IMR-90 (cell line): ENCODE results near the gene DOK6. TPM values are rescaled to one million over a fixed set of nuclear protein-coding genes. Genes with fewer than 3 reads are reported as not detected.

ENCODE experiments used
- ATAC-seq: fragments of 200-7000 bp; cut with Tn5 transposase; 2 replicates; pipeline ENCODE4 v1.9.1; 2020; ENCODE audit warnings: low read depth, mild to moderate bottlenecking, moderate library complexity
- BruUV-seq: library from RNA; stranded (reverse); fragments of 400-500 nt; replicated peaks from 2 replicates; lab custom pipeline; 2021; lab: Mats Ljungman, UMichigan
- CTCF ChIA-PET: fragments of 300-600 bp; formaldehyde crosslinking; extraction: SDS; loops from one replicate; lab custom pipeline; 2021; ENCODE audit warnings: antibody characterized with exemption; lab: Yijun Ruan, JAX
- POLR2A ChIA-PET: fragments of 300-600 bp; sonication (Branson Sonifier 250); formaldehyde crosslinking; loops from one replicate; lab custom pipeline; 2022; ENCODE audit warnings: antibody characterized with exemption; ENCODE audit not compliant: unreplicated experiment; lab: Charles Lee
- DNase-seq: peaks from one replicate; pipeline ENCODE4 v3.0.0; 2013
- H2AFZ ChIP-seq: replicated peaks from 2 replicates; pipeline ENCODE3; 2013; ENCODE audit warnings: low read length, mild to moderate bottlenecking; ENCODE audit not compliant: poor library complexity
- H2AK5ac ChIP-seq: 2 replicates; pipeline ENCODE4 v1.6.1; 2013; ENCODE audit warnings: low read depth, low read length, inconsistent platforms
- H2AK9ac ChIP-seq: replicated peaks from 2 replicates; pipeline ENCODE3; 2013; ENCODE audit warnings: mild to moderate bottlenecking, low read depth, low read length, moderate library complexity; ENCODE audit not compliant: poor library complexity
- H2BK120ac ChIP-seq: 2 replicates; pipeline ENCODE4 v1.6.1; 2013; ENCODE audit warnings: low read depth, low read length, inconsistent platforms
- H2BK15ac ChIP-seq: 3 replicates; pipeline ENCODE4 v1.6.1; 2013; ENCODE audit warnings: low read depth, low read length, inconsistent platforms
- H2BK20ac ChIP-seq: 2 replicates; pipeline ENCODE4 v1.6.1; 2013; ENCODE audit warnings: low read depth, mild to moderate bottlenecking, inconsistent platforms, low read length, moderate library complexity
- H2BK5ac ChIP-seq: 2 replicates; pipeline ENCODE4 v1.6.1; 2013; ENCODE audit warnings: mild to moderate bottlenecking, low read depth, low read length, inconsistent platforms; ENCODE audit not compliant: poor library complexity, severe bottlenecking
- H3K14ac ChIP-seq: replicated peaks from 2 replicates; pipeline ENCODE4 v1.6.1; 2013; ENCODE audit warnings: low read depth, low read length, inconsistent platforms
- H3K18ac ChIP-seq: 2 replicates; pipeline ENCODE4 v1.6.1; 2013; ENCODE audit warnings: low read depth, low read length, control low read depth
- H3K23ac ChIP-seq: 2 replicates; pipeline ENCODE4 v1.6.1; 2013; ENCODE audit warnings: low read depth, low read length, inconsistent platforms
- H3K27ac ChIP-seq: 2 replicates; pipeline ENCODE4 v1.5.1; 2013; ENCODE audit warnings: mild to moderate bottlenecking, control low read depth, low read length; ENCODE audit not compliant: insufficient read depth
- H3K27me3 ChIP-seq: 2 replicates; pipeline ENCODE4 v1.6.1; 2013; ENCODE audit warnings: low read length; ENCODE audit not compliant: control insufficient read depth, insufficient read depth
- H3K36me3 ChIP-seq: 2 replicates; pipeline ENCODE4 v1.6.1; 2013; ENCODE audit warnings: low read length, mixed read lengths; ENCODE audit not compliant: control insufficient read depth, insufficient read depth
- H3K4ac ChIP-seq: 2 replicates; pipeline ENCODE4 v1.6.1; 2013; ENCODE audit warnings: low read depth, low read length, inconsistent platforms
- H3K4me1 ChIP-seq: 2 replicates; pipeline ENCODE4 v1.6.1; 2013; ENCODE audit warnings: low read length, mixed read lengths; ENCODE audit not compliant: control insufficient read depth, insufficient read depth
- H3K4me2 ChIP-seq: 2 replicates; pipeline ENCODE4 v1.6.1; 2013; ENCODE audit warnings: low read depth, mild to moderate bottlenecking, control low read depth, low read length, moderate library complexity
- H3K4me3 ChIP-seq: 2 replicates; pipeline ENCODE4 v1.5.1; 2013; ENCODE audit warnings: low read depth, mild to moderate bottlenecking, control low read depth, low read length, moderate library complexity; ENCODE audit not compliant: insufficient read depth
- H3K56ac ChIP-seq: 2 replicates; pipeline ENCODE4 v1.6.1; 2013; ENCODE audit warnings: low read length, inconsistent platforms; ENCODE audit not compliant: insufficient read depth; ENCODE audit errors: extremely low read depth
- H3K79me1 ChIP-seq, 2 experiments: 2 replicates each; pipeline ENCODE4 v1.6.1; 2013; ENCODE audit warnings: low read length in 2 of 2, inconsistent platforms in 1 of 2, low read depth in 1 of 2
- H3K9ac ChIP-seq: 2 replicates; pipeline ENCODE4 v1.6.1; 2013; ENCODE audit warnings: low read depth, low read length, control low read depth
- H3K9me1 ChIP-seq: 2 replicates; pipeline ENCODE4 v1.6.1; 2013; ENCODE audit warnings: low read length, inconsistent platforms; ENCODE audit not compliant: insufficient read depth
- H3K9me3 ChIP-seq: 2 replicates; pipeline ENCODE4 v1.6.1; 2013; ENCODE audit warnings: low read length; ENCODE audit not compliant: control insufficient read depth, insufficient read depth
- H4K20me1 ChIP-seq: 2 replicates; pipeline ENCODE4 v1.6.1; 2013; ENCODE audit warnings: low read length, inconsistent platforms; ENCODE audit not compliant: insufficient read depth
- H4K5ac ChIP-seq: 2 replicates; pipeline ENCODE4 v1.6.1; 2013; ENCODE audit warnings: mild to moderate bottlenecking, low read depth, low read length, control low read depth
- H4K8ac ChIP-seq, 2 experiments: 2 replicates each; pipeline ENCODE4 v1.6.1; 2013; ENCODE audit warnings: low read depth in 2 of 2, low read length in 2 of 2, control low read depth in 1 of 2, inconsistent platforms in 1 of 2
- H4K91ac ChIP-seq: 2 replicates; pipeline ENCODE4 v1.6.1; 2013; ENCODE audit warnings: low read depth, low read length, inconsistent platforms; ENCODE audit not compliant: insufficient read depth
- CHD1 ChIP-seq: IDR thresholded peaks from 2 replicates; pipeline ENCODE4 v1.6.1; 2012; ENCODE audit warnings: low read depth, low read length, improper control_type of control experiment
- CTCF ChIP-seq: conservative IDR thresholded peaks from 2 replicates; pipeline ENCODE4 v1.5.1; 2012; ENCODE audit warnings: mild to moderate bottlenecking, low read depth, low read length, improper control_type of control experiment
- FOS ChIP-seq: fragments of 150-350 bp; IDR thresholded peaks from 2 replicates; pipeline ENCODE4 v1.6.1; 2016; ENCODE audit warnings: low read depth, low read length
- MAFK ChIP-seq: IDR thresholded peaks from 2 replicates; pipeline ENCODE4 v1.6.1; 2012; ENCODE audit warnings: low read depth, low read length, improper control_type of control experiment
- NFE2L2 ChIP-seq: fragments of 150-350 bp; IDR thresholded peaks from 2 replicates; pipeline ENCODE4 v1.6.1; 2016; ENCODE audit warnings: low read depth, mild to moderate bottlenecking, low read length
- POLR2A ChIP-seq: IDR thresholded peaks from 2 replicates; pipeline ENCODE4 v1.6.1; 2012; ENCODE audit warnings: mild to moderate bottlenecking, low read depth, low read length
- WGBS, 2 experiments: methylation state at CpG; one replicate each; pipeline versions ENCODE4 v1.1.5 to v1.1.7; 2013; ENCODE audit warnings: missing lambda C conversion rate in 2 of 2; ENCODE audit not compliant: insufficient read length in 1 of 2; ENCODE audit errors: extremely low coverage in 2 of 2; 5-methylcytosine and 5-hydroxymethylcytosine counted together
- dilution Hi-C: fragments of 300-500 bp; cut with HindIII; formaldehyde crosslinking; loops from one replicate; pipeline ENCODE4 v1.14.3; 2018; ENCODE audit warnings: low sequenced_read_pairs; ENCODE audit not compliant: unreplicated experiment
- in situ Hi-C: fragments of 300-500 bp; cut with MboI; formaldehyde crosslinking; loops from 3 replicates; pipeline ENCODE4 v1.14.3; 2019; ENCODE audit warnings: low sequenced_read_pairs, inconsistent platforms, mixed read lengths
- intact Hi-C: fragments of 100-400 bp; cut with micrococcal nuclease; formaldehyde crosslinking; loops from 2 replicates; pipeline ENCODE4 v1.10.0; 2022
- polyA plus RNA-seq, 3 experiments: library from polyadenylated mRNA; depleted of rRNA; stranded (reverse); fragments of >200 nt; gene quantifications; 2 replicates each; pipeline ENCODE4 v1.2.3, GENCODE V29; 2012; ENCODE audit warnings: low replicate concordance in 1 of 3
- total RNA-seq: library from RNA; depleted of rRNA; stranded (reverse); fragments of >200 nt; gene quantifications from 2 replicates; pipeline ENCODE4 v1.2.3, GENCODE V29; 2012

DOK6 gene
- total and polyA plus RNA-seq, 2 of the 4 experiments (the other 2 are of a cell fraction), result 1.9 to 2.7 TPM

GRCh38 chr18:69894467-69894866, 493.8 kb downstream of the DOK6 start:
- Histone ChIP-seq H3K18ac (no peak overlapping the region), H3K27ac (no peak overlapping the region), H3K27me3 (no peaks in the 10 kb centered on the region), H3K4me2 (no peak overlapping the region), H3K79me1 (no peaks in the 10 kb centered on the region), H2BK15ac (no peak overlapping the region), H3K23ac (no peak overlapping the region), H2AK5ac (no peak overlapping the region), H3K4ac (no peak overlapping the region), H3K4me3 (no peak overlapping the region), H3K9ac (no peak overlapping the region), H2BK5ac (no peak overlapping the region), H3K36me3 (no peaks in the 10 kb centered on the region), H4K91ac (no peak overlapping the region), H4K8ac (no peak overlapping the region), H2AFZ (no peak overlapping the region), H3K9me3 (no peaks in the 10 kb centered on the region), H2BK120ac (no peak overlapping the region), H3K9me1 (no peaks in the 10 kb centered on the region), H2BK20ac (no peak overlapping the region), H3K14ac (no peak overlapping the region), H2AK9ac (no peak overlapping the region), H3K4me1 (no peaks in the 10 kb centered on the region), H4K20me1 (no peaks in the 10 kb centered on the region), H3K56ac (no peak overlapping the region), H4K5ac (no peak overlapping the region)
- ChIA-PET CTCF (no interaction called here), POLR2A (no interaction called here)
- in situ Hi-C loops (no loop called here), dilution Hi-C loops (no loop called here), intact Hi-C loops (no loop called here)
- DNase-seq, result no peak
- ATAC-seq, result no peak
- BruUV-seq, result no TSS peak
- TF ChIP-seq FOS (no peak), NFE2L2 (no peak), CTCF (no peak), CHD1 (no peak), MAFK (no peak), POLR2A (no peak)
- no CpG with 5 or more reads among the region's 2 CpGs for WGBS, 2 experiments
